ENCODE measurements around the gene LHFPL3. TPM values are rescaled to one million over a fixed set of nuclear protein-coding genes. Genes with fewer than 3 reads are reported as not detected.

Gene LHFPL3
- total and polyA plus RNA-seq, 7 donors: 0.17 to 0.55 (median 0.36) TPM; not detected in 4

DNA sequence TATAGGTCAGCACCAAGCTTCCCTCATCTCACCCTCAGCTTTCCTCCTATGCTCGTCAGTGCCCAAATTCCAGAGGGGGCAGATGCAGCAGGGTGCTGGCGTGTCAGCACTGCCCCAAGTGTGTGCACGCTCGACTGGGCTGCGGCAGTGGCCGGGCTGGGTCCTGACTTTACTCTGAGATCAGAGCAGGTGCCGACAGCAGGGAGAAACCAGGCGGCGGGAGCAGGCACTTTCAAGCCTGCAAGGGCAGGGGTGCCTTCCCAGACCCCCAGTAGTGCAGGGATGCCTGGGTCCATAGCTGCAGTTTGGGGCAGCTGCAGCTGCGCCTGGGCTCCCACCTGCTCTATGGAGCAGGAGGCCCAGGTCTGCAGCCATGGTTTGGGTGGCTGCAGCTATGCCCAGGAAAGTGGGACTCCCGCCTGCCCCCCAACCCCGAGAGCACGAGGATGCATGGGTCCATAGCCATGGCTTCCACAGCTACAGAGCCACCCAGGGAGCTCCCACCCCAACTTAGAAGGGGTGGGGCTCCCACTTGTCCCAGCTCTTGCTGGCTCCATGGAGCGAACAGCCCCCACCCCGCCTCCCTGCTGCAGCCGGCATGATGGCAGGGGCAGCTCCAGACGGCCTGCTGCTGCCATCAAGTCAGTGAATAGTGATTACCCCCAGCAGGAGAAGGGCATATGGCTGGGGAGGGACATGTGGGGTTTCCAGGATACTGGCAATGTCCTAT lies 486.4 kb downstream of the LHFPL3 start:
- intact Hi-C loops (cut with DNase I): no loop called here
- Histone ChIP-seq H3K4me3 (no peak overlapping the region), H3K27ac (no peak overlapping the region), H3K4me1 (no peaks in the 10 kb centered on the region), H3K36me3 (no peaks in the 10 kb centered on the region), H3K9me3 (no peaks in the 10 kb centered on the region), H3K27me3 (peaks cover 0 to 3% (median 0%) of the 10 kb centered on the region in 3 donors)
- TF ChIP-seq POLR2A (IDR thresholded peaks at IDR 0.05) (no peak), EP300 (IDR thresholded peaks at IDR 0.05) (no peak), POLR2AphosphoS5 (IDR thresholded peaks at IDR 0.05) (no peak)
- TF ChIP-seq, protein P1, sequence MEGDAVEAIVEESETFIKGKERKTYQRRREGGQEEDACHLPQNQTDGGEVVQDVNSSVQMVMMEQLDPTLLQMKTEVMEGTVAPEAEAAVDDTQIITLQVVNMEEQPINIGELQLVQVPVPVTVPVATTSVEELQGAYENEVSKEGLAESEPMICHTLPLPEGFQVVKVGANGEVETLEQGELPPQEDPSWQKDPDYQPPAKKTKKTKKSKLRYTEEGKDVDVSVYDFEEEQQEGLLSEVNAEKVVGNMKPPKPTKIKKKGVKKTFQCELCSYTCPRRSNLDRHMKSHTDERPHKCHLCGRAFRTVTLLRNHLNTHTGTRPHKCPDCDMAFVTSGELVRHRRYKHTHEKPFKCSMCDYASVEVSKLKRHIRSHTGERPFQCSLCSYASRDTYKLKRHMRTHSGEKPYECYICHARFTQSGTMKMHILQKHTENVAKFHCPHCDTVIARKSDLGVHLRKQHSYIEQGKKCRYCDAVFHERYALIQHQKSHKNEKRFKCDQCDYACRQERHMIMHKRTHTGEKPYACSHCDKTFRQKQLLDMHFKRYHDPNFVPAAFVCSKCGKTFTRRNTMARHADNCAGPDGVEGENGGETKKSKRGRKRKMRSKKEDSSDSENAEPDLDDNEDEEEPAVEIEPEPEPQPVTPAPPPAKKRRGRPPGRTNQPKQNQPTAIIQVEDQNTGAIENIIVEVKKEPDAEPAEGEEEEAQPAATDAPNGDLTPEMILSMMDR (IDR thresholded peaks at IDR 0.05): no peak
- DNase-seq: no peak
- 85 to 89% methylated on average over 17 of the region's 17 CpGs for WGBS, 2 donors

DNA sequence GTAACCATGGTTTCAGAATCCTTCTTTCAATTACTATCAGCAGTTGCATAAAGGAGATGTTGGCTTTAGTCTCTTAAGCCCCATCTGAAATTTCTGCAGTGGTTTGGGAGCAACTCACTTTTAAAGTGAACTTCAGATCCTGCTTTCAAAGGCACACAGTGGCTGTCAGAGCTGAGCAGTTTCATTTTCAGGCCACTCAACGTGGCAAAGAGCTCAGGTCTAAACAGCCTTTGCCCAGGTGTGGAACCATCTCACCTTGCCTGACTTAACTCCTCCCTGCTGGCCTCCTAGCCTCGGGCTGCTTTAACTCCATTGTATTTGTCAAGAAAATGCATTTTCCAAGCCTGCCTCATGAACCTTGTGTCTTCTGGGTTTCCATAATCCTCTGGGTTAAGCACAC lies 488.1 kb downstream of the LHFPL3 start:
- 12 to 40% methylated on average over 2 of the region's 2 CpGs for WGBS, 2 donors
- Histone ChIP-seq H3K9me3 (no peaks in the 10 kb centered on the region), H3K4me1 (no peaks in the 10 kb centered on the region), H3K36me3 (no peaks in the 10 kb centered on the region), H3K27me3 (peaks cover 0 to 3% (median 0%) of the 10 kb centered on the region in 3 donors), H3K27ac (no peak overlapping the region), H3K4me3 (no peak overlapping the region)
- intact Hi-C loops (cut with DNase I): no loop called here
- no peak for DNase-seq
- TF ChIP-seq, protein P1 (IDR thresholded peaks at IDR 0.05): no peak
- no peak for TF ChIP-seq EP300 (IDR thresholded peaks at IDR 0.05)
- no peak for TF ChIP-seq POLR2AphosphoS5 (IDR thresholded peaks at IDR 0.05)
- no peak for TF ChIP-seq POLR2A (IDR thresholded peaks at IDR 0.05)

DNA sequence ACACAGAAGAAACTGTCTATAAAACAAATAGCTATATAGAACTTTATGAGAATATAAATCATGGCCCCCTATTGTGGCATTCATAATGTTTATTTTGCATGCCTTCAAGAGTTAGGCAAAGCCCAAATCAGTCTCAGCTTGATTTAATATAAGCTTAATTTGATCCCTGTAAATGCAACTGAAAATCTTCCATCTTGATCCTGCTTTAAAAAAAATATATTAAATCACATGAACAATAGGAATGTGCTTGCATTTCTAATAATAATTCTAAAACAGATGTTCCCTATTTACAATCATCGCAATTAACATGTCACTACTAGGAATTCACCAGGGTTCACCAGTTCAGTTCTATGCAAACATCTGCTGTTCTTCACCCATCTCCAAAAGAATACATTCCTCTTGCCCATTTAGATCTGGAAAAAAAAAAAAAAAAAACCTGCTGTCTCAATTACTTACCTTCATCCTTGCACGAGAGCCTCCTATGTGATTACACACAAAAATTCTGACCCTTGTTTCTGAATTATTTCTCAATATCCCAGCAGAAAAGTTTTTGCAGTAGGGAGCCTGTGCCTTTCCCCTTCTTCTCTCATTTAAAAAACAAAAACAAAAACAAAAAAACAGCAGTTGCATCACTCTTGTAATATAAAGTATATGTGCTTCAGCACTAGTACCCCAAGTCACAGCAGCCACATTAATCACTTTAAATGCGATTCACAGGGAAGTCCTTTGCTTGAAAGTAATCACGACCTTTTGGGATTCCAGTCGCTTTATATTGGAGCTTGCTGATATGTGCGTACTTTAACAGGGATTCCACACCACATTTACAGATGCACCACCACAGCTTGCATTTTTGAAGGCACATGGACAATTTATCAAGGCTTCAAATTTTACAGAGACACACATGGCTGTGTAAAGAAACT lies 490.8 kb downstream of the LHFPL3 start:
- no peak for DNase-seq
- no peak overlapping the region for H3K4me3 ChIP-seq
- no peak overlapping the region for H3K27ac ChIP-seq
- no peaks in the 10 kb centered on the region for H3K9me3 ChIP-seq
- H3K4me1 ChIP-seq: no peaks in the 10 kb centered on the region
- TF ChIP-seq EP300 (IDR thresholded peaks at IDR 0.05) (no peak), POLR2A (IDR thresholded peaks at IDR 0.05) (no peak), POLR2AphosphoS5 (IDR thresholded peaks at IDR 0.05) (no peak)
- TF ChIP-seq, protein P1 (IDR thresholded peaks at IDR 0.05): no peak
- H3K27me3 ChIP-seq: peaks cover 0 to 3% (median 0%) of the 10 kb centered on the region in 3 donors
- WGBS, 2 donors: 75 to 76% methylated on average over 6 of the region's 6 CpGs
- H3K36me3 ChIP-seq: no peaks in the 10 kb centered on the region
- intact Hi-C loops (cut with DNase I): no loop called here

DNA sequence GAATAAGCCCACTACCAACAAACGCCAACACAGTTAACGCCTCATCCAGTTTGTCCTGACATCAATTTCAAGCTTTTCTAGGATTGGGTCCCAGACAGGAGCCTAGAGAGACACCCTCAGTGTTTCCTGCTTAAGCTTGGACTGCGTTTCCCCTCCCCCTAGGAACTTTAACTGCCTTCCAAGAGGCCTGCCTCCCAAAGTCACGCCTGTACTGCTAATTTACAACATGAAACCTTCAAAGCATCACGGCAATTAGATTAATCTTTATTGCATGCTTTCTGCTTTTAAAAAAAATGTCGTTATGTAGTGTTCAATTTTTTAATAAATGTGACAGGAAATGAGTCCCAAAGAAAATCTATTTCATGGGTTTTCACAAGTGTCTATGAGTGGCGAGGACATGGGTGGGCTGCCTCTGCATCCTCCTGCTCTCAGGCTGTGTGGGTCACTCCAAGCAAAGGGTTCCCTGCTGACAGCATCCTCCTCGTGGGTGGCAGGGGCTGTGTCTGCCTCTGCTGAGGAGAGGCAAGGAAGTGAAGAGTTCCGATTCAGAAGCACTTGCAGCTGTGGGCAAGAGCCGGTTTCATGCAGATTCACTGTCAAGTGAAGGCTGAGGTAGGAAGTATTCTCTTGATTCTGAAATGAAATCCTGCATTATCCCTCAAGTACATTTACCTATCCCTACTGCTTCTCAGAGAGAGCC lies 492.6 kb downstream of the LHFPL3 start:
- Histone ChIP-seq H3K27me3 (peaks cover 0 to 3% (median 0%) of the 10 kb centered on the region in 3 donors), H3K36me3 (no peaks in the 10 kb centered on the region), H3K9me3 (no peaks in the 10 kb centered on the region), H3K4me3 (no peak overlapping the region), H3K4me1 (no peaks in the 10 kb centered on the region), H3K27ac (no peak overlapping the region)
- TF ChIP-seq POLR2A (IDR thresholded peaks at IDR 0.05) (no peak), EP300 (IDR thresholded peaks at IDR 0.05) (no peak), POLR2AphosphoS5 (IDR thresholded peaks at IDR 0.05) (no peak)
- TF ChIP-seq, protein P1 (IDR thresholded peaks at IDR 0.05): no peak
- 67 to 71% methylated on average over 10 of the region's 10 CpGs for WGBS, 2 donors
- intact Hi-C loops (cut with DNase I): no loop called here
- DNase-seq: no peak
